ENCODE measurements around the gene SRXN1.

The SRXN1 gene

DNA sequence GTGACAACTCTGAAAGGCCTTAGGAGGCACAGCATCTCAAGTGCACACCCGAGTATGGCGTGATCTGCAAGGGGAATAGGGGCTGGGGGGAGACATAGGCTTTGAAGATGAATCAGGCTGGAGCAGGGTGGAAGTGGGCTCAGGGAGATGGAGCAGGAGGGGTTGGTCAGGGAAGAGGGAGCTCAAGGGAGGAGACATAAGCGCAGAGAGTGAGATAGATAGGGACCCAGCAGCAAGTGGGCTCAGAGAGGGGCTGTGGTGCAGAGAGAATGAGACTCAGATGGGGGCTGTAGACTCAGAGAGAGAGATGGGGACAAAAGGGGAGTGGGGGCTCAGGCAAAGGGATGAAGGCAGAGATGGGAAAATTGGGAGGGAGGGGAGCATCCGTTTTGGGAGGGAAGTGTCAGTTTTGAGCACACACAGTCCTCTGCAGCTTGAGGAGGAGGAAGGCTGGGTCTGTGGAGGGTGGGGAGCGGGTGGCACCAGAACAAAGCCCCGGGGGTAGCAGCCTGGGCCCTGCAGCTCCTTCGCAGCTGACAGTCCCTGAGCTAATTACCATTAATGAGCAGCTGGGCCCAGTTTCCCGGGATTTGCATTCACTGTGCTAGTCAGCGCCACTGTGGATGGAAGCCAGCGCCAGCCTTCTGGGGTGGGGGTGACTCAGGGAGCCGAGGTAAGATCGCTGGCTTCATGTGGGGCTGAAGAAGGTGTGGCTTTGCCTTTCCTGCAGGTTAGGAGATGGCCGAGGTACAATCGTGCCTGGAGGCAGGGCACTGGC is 18.7 kb downstream of the SRXN1 start:
- DNase-seq, result peak; percentile 58

DNA sequence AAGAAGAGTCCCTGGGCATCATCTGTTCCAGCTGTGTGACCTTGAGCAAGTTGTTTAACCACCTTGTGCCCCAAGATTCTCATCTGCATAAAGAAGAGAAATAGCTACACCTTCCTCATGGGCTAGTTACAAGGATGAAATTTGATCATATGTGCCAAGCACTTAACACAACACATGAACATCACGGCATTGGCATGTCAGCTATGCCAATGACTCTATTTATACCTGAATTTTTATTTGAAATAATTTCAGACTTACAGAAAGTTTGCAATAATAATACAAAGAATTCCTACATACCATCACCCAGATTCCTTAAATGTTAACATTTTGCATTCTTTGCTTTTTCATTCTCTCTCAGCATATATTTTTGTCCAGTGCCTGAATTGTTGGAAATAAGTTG is 21.9 kb downstream of the SRXN1 start:
- DNase-seq, result no peak

DNA sequence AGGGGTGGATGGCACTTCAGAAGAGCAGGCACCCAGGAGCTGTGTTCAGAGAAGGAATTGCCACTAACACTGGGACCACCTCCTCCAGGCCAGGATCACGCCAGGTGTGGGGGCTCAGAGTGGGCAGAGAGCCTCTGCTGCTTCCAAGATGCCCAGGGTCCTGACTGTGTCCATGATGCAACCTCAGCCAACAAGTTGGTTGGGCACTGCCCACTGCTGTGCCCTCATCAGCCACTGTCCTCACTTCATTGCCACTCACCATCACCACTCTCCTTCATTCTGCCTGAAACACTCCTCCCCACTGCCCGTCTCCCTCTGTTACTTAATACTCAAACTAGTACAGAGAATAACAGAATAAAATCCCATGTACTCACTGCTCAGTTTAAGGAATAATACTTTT is 26.4 kb downstream of the SRXN1 start:
- DNase-seq, result no peak

- DNase-seq, result no peak
Measured at GRCh38 chr20:625360-625932, 27.6 kb downstream of the SRXN1 start.

- DNase-seq, result no peak
Measured at GRCh38 chr20:623704-624103, 29.3 kb downstream of the SRXN1 start.

DNA sequence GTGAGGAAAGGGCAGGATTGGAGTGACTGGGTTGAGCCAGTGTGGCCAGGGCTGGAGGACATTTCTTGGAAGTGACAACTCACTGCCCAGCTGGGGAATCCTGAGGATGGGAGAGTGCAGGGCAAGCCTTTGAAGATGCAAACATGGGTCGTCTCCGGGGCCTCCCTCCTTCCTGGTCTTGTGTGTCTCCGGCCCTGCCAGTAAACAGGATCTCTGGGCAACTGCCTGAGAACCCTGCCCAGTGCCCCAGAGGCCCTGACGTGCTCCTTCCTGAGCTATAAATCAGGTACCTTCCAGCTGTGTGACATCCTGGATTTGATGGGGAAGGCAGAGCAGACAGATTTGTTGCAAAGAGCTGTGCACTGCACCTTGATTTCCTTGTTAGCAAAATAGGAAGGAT is 30.0 kb downstream of the SRXN1 start:
- no peak for DNase-seq

DNA sequence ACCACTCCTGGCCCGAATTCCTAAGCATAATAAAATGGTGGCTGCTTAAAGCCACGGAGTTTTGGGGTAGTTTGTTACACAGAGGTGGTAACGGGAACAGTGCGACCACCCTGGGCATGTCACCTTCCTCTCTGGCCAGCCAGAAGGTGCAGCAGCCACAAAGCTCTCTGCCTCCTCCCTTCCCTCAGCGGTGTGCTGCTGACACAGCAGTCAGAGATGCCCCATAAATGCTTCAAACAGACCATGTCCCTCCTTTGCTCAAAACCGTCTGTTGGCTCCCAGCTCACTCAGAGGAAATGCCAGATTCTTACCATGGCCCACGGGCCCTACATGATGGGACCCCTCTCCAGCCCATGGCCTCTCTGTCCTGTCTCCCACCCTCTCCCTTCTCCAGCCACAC is 30.8 kb downstream of the SRXN1 start:
- no peak for DNase-seq

DNA sequence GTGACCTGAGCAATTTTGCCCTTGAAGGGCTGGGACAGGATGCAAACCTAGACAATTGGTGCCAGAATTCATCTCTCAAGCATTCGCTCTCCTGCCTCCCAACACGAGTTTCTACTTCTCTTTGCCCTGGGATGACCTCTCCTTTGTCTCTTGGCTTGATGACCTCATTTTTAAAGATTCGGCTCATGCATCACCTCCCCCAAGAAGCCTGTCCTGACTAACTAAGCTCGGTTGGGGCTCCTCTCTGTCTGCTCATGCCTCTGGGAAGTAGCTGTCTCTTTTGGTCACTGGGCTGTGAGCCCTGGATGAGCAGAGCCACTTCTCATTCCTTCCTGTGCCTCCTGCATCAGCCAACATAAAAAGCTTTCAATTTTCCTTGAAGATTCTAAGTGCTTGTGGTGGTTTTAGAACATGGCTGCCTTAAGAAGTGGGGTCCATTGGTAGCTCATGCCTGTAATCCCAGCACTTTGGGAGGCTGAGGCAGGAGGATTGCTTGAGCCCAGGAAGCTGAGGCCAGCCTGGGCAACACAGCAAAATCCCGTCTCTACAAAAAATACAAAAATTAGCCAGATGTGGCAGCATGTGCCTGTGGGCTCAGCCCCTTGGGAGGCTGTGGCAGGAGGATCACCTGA is 31.8 kb downstream of the SRXN1 start:
- DNase-seq, result no peak

GRCh38 chr20:620246-620645 is 32.8 kb downstream of the SRXN1 start:
- no peak for DNase-seq

- DNase-seq, result no peak
Measured at GRCh38 chr20:618980-619379, 34.0 kb downstream of the SRXN1 start.

GRCh38 chr20:617934-618690 is 34.9 kb downstream of the SRXN1 start:
- DNase-seq, result no peak

- DNase-seq, result no peak
Measured at GRCh38 chr20:615514-615913, 37.5 kb downstream of the SRXN1 start.

GRCh38 chr20:611843-612185 is 41.2 kb downstream of the SRXN1 start:
- DNase-seq, result no peak

- DNase-seq, result no peak
Measured at GRCh38 chr20:611047-611842, 41.8 kb downstream of the SRXN1 start.

GRCh38 chr20:610130-611046 is 42.6 kb downstream of the SRXN1 start, which contains the start of gene TCF15:
Gene TCF15 (minus strand): TSS chr20:610309. CDS start chr20:610237, 72 bp downstream.
- no peak for DNase-seq

GRCh38 chr20:609371-609964 is 43.5 kb downstream of the SRXN1 start:
- no peak for DNase-seq

DNA sequence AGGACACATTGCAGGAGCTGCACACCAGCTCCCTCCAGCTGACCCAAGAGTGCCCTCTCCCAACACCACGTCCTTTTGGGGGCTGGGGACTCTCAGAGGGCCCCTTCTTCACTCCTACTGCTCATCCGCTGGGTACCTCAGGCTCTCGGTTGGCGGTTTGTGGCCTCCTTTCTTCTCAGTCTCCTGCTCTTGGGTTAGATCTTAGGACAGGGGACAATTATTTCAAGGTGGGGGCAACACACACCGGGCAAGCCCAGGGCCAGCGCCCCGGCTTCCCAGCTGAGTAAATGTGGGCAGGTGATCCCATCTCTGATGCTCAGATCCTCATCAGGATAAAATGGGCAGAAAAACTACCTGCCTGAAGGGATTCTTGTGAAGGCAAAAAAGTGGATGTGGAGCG is 44.0 kb downstream of the SRXN1 start:
- DNase-seq, result no peak

- no peak for DNase-seq
Measured at GRCh38 chr20:607476-607875, 45.5 kb downstream of the SRXN1 start.

DNA sequence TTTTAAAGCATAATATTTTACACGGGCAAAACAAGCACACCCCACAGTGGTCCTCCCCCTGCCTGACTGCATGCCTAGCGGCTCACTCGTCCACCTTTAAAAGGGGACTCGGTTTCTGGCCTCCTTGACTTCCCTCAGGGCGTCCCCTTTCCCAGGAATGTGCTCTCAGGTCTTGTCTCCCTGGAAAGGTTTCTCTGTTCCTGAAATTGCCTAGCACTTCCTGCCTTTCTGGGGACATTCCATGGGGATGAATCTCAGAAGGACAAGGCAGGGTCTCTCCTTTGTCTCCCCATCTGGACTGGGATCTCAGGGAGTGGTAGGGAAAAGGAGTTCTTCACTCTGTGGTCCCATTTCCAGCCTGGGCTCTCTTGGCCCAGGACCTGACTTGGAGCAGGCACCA is 47.8 kb downstream of the SRXN1 start:
- no peak for DNase-seq

- DNase-seq, result no peak
Measured at GRCh38 chr20:603116-603640, 49.8 kb downstream of the SRXN1 start.
